Kidney epithelial cell (primary cell): ENCODE measurements around the gene ALDH3A2. TPM values are rescaled to one million over a fixed set of nuclear protein-coding genes. Genes with fewer than 3 reads are reported as not detected.

Experiments
- DNase-seq: peaks from one replicate; pipeline ENCODE4 v3.0.0-alpha.2; 2010; ENCODE audit warnings: low read depth
- H3K27me3 ChIP-seq: 2 replicates; pipeline ENCODE4 v1.6.0; 2011; ENCODE audit warnings: low read length; ENCODE audit not compliant: control insufficient read depth, insufficient read depth
- H3K36me3 ChIP-seq: 2 replicates; pipeline ENCODE4 v1.5.1; 2011; ENCODE audit warnings: low read length; ENCODE audit not compliant: control insufficient read depth, insufficient read depth
- H3K4me3 ChIP-seq: 2 replicates; pipeline ENCODE4 v1.5.1; 2011; ENCODE audit warnings: low read depth, mild to moderate bottlenecking, control low read depth, low read length
- CTCF ChIP-seq: IDR thresholded peaks from 2 replicates; pipeline ENCODE4 v1.5.1; 2011; ENCODE audit warnings: mild to moderate bottlenecking, moderate library complexity, low read length, control low read depth, inconsistent platforms; ENCODE audit not compliant: insufficient read depth, poor library complexity, severe bottlenecking
- total RNA-seq: library from RNA; depleted of rRNA; stranded (reverse); fragments of >200 nt; gene quantifications from 2 replicates; pipeline ENCODE4 v1.2.3, GENCODE V29; 2015

ALDH3A2 gene
- total RNA-seq, 1 donor from 2014 or later, result 26.4 TPM

- TF ChIP-seq CTCF, result no peak
- DNase-seq, result no peak
- H3K4me3 ChIP-seq, result no peak overlapping the region
- peaks cover 10% of the 10 kb centered on the region for H3K27me3 ChIP-seq
- no peaks in the 10 kb centered on the region for H3K36me3 ChIP-seq
These were observed 72.3 kb downstream of the ALDH3A2 start for GRCh38 chr17:19720631-19721426.

GRCh38 chr17:19723964-19724363, 75.4 kb downstream of the ALDH3A2 start:
- H3K36me3 ChIP-seq, result no peaks in the 10 kb centered on the region
- no peak for TF ChIP-seq CTCF
- no peaks in the 10 kb centered on the region for H3K27me3 ChIP-seq
- H3K4me3 ChIP-seq, result no peak overlapping the region
- DNase-seq, result no peak

- H3K4me3 ChIP-seq, result no peak overlapping the region
- no peak for DNase-seq
- TF ChIP-seq CTCF, result no peak
- no peaks in the 10 kb centered on the region for H3K36me3 ChIP-seq
- H3K27me3 ChIP-seq, result no peaks in the 10 kb centered on the region
These were observed 76.2 kb downstream of the ALDH3A2 start for GRCh38 chr17:19724501-19725420.

GRCh38 chr17:19725486-19725885, 76.9 kb downstream of the ALDH3A2 start:
- Histone ChIP-seq H3K4me3 (no peak overlapping the region), H3K36me3 (no peaks in the 10 kb centered on the region), H3K27me3 (no peaks in the 10 kb centered on the region)
- TF ChIP-seq CTCF, result no peak
- no peak for DNase-seq

GRCh38 chr17:19726631-19727376, 78.3 kb downstream of the ALDH3A2 start:
- no peak for DNase-seq
- peaks cover 9% of the 10 kb centered on the region for H3K27me3 ChIP-seq
- no peaks in the 10 kb centered on the region for H3K36me3 ChIP-seq
- H3K4me3 ChIP-seq, result no peak overlapping the region
- no peak for TF ChIP-seq CTCF

Other genes with a start within 250 kb of the ALDH3A2 start
- gene RNF112, start 237.5 kb upstream of the ALDH3A2 start, total RNA-seq, result 0.08 TPM in 1 of 2 replicates, not detected in the other
- 1.0 and 3.9 TPM in 2 replicates for gene SLC47A1, start 114.9 kb upstream of the ALDH3A2 start, total RNA-seq
- gene SLC47A2, start 67.8 kb downstream of the ALDH3A2 start, total RNA-seq, result not detected in 2 replicates
- 0.84 TPM in 1 of 2 replicates, not detected in the other for gene ALDH3A1, start 99.5 kb downstream of the ALDH3A2 start, total RNA-seq
- gene ULK2, start 219.2 kb downstream of the ALDH3A2 start, total RNA-seq, result 17.7 and 24.5 TPM in 2 replicates